Left hindlimb (tissue), 1 donor: ENCODE data around the gene ATP11A.

Experiments used
- DNase-seq: peaks from one replicate; pipeline ENCODE4 v3.0.0-alpha.2; 2018

ATP11A gene

GRCh38 chr13:112689303-112690245 is at the start of gene ATP11A:
ATP11A (plus strand) TSS chr13:112690038; CDS start chr13:112690417, 379 bp downstream.
- peak; percentile 95 for DNase-seq

- DNase-seq: no peak
These were observed 48.3 kb upstream of the ATP11A start for GRCh38 chr13:112641456-112642089.

GRCh38 chr13:112642090-112642460 is 47.8 kb upstream of the ATP11A start:
- no peak for DNase-seq

- no peak for DNase-seq
These were observed 45.9 kb upstream of the ATP11A start for GRCh38 chr13:112643759-112644459.

GRCh38 chr13:112645327-112645914 is 44.4 kb upstream of the ATP11A start:
- no peak for DNase-seq

- no peak for DNase-seq
These were observed 42.6 kb upstream of the ATP11A start for GRCh38 chr13:112647256-112647655.

- no peak for DNase-seq
These were observed 41.7 kb upstream of the ATP11A start for GRCh38 chr13:112648101-112648500.

GRCh38 chr13:112648966-112649690 is 40.7 kb upstream of the ATP11A start:
- no peak for DNase-seq

GRCh38 chr13:112651311-112651710 is 38.5 kb upstream of the ATP11A start:
- DNase-seq: no peak

GRCh38 chr13:112651750-112652511 is 37.9 kb upstream of the ATP11A start:
- no peak for DNase-seq

- no peak for DNase-seq
These were observed 37.2 kb upstream of the ATP11A start for GRCh38 chr13:112652512-112653070.

- peak; percentile 84 for DNase-seq
These were observed 36.8 kb upstream of the ATP11A start for GRCh38 chr13:112653071-112653470.

GRCh38 chr13:112655913-112656312 is 33.9 kb upstream of the ATP11A start:
- DNase-seq: no peak

GRCh38 chr13:112657850-112658445 is 31.9 kb upstream of the ATP11A start:
- DNase-seq: peak; percentile 68

- no peak for DNase-seq
These were observed 31.0 kb upstream of the ATP11A start for GRCh38 chr13:112658808-112659207.

- DNase-seq: no peak
These were observed 28.5 kb upstream of the ATP11A start for GRCh38 chr13:112661291-112661690.

- no peak for DNase-seq
These were observed 25.2 kb upstream of the ATP11A start for GRCh38 chr13:112664501-112665203.

- no peak for DNase-seq
These were observed 20.9 kb upstream of the ATP11A start for GRCh38 chr13:112668924-112669323.

GRCh38 chr13:112669881-112670499 is 19.8 kb upstream of the ATP11A start:
- no peak for DNase-seq

GRCh38 chr13:112670864-112671263 is 19.0 kb upstream of the ATP11A start:
- no peak for DNase-seq
